GM21360 (cell line): ENCODE results near the gene LRRC14B.
"Not testable (repeated sequence)": the region's sequence is repeated elsewhere in the genome, so short reads cannot be mapped to it uniquely, and the experiment has no call there.

Source experiments
- ATAC-seq: cut with Tn5 transposase; IDR thresholded peaks from one replicate; pipeline ENCODE4 v1.9.1; 2021; ENCODE audit warnings: mild to moderate bottlenecking, moderate library complexity; ENCODE audit not compliant: unreplicated experiment

LRRC14B gene

DNA sequence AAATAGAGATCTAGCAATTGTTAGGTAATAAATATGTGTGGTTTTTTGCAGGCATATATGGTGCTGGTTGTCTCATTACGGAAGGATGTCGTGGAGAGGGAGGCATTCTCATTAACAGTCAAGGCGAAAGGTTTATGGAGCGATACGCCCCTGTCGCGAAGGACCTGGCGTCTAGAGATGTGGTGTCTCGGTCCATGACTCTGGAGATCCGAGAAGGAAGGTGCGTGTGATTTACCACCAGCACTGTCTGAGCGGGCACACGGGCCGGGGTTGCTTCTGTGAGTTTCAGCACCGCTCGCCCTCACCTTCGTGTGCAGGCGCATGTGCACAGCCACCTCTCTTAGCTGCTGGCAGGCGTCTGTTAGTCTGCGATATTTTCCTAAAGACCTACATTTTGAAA, 42.1 kb downstream of the LRRC14B start:
- ATAC-seq, result not testable (repeated sequence)

DNA sequence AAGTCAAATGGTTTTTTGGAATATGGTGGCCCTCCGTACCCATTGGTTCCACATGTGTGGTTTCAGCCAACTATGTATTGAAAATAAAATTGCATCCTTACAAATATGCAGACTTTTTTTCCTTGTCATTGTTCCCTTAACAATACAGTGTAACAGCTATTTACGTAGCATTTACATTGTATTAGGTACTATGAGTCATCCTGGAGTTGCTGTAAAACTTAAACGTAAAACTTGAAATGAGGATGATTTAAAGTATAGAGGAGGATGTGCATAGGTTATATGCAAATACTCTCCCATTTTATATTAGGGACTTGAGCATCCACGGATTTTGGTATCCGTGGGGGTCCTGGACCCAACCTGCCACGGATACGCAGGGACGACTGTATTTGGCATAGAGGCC, 43.2 kb downstream of the LRRC14B start:
- no peak for ATAC-seq

DNA sequence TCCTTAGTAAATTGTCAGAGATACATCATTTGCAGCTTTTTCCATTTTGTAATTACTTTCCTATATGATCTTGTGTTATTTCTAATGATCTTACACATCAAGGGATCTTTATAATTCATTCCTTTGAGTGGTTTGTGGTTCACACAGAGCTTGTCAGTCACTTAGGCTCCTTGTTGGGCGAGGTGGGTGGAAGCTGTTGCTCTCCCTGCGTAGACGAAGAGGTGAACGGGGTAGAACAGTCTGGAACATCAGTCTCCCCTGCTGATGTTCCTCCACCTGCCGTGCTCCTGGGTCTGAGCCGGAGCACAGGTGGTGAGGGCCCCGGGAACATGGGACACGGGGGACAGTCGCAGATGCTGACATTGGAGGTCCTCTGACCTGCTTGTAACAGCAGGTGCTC, 44.2 kb downstream of the LRRC14B start:
- not testable (repeated sequence) for ATAC-seq

DNA sequence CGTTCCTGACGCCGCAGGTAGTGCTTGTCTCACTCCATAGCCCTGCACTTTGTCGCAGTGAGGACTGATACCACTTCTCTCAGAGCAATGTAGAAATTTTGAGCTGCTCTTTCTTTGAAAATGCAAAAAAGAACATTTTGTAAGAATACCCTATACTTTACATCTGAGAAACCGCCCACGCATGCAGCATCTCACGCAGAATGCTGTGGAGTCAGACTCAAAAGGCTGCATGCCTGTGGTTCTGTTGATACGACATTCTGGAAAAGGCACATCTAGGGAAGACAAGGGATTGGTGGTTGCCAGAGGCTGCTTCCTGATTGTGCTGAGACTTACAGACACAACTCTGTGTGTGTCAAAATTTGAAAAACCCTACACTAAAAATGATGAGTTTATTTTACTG, 46.6 kb downstream of the LRRC14B start:
- ATAC-seq, result not testable (repeated sequence)

DNA sequence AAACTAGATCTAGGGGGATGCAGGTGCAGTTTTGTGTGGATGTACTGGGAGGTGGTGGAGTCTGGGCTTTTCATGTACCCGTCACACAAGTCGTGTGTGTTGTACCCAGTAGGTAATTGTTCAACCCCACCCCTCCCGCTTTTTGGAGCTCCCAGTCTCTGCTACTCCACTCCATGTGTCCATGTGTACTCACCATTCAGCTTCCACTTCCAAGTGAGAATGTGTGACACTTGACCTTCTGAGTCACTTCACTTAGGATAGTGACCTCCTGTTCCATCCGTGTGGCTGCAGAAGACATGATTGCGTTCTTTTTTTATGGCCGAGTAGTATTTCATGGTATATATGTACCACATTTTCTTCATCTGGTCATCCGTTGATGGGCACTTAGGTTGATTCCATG, 49.3 kb downstream of the LRRC14B start:
- ATAC-seq, result not testable (repeated sequence)

- not testable (repeated sequence) for ATAC-seq
Observed at GRCh38 chr5:241045-241669, 49.9 kb downstream of the LRRC14B start.

DNA sequence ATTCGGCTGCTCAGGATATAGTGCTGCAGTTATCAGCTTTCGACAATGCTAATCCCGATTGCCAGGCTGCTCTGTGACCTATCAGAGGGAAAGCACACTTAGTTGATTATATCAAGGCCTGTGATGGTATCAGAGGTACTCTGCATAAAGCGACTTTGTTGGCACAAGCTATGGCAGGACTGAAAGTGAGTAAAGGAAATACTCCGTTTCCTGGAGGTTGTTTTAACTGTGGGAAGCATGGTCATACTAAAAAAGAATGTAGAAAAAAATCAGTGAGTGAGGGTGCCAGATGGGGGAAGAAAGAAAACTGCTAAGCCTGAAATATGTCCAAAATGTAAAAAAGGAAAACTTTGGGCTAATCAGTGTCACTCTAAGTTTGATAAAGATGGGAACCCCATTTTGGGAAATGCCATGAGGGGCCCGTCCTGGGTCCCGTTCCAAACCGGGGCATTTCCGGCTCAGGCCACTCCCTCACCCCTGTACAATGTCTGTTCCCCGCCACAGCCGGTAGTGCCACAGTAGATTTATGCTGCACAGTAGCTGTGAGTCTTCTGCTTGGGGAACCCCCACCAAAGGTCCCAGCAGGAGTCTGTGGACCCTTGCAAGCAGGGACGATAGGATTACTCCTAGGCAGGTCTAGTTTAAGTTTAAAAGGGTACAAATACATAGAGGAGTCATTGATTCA, 52.5 kb downstream of the LRRC14B start:
- ATAC-seq, result not testable (repeated sequence)

DNA sequence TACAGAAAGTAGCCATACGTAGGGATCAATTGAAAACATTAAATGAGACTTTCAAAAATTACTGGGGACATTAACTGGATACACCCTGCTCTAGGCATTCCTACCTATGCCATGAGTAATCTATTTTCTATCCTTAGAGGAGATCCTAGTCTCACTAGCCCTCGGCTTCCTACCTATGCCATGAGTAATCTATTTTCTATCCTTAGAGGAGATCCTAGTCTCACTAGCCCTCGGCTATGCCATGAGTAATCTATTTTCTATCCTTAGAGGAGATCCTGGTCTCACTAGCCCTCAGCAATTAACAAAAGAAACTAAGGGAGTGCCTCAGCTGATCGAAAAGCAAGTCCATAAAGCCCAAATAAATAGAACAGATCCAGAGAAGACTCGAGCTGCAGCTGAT, 54.4 kb downstream of the LRRC14B start:
- not testable (repeated sequence) for ATAC-seq
